ENCODE results near the gene PIK3R5. TPM values are rescaled to one million over a fixed set of nuclear protein-coding genes. Genes with fewer than 3 reads are reported as not detected.
"Not testable (repeated sequence)": the region's sequence is repeated elsewhere in the genome, so short reads cannot be mapped to it uniquely, and the experiment has no call there.

Gene PIK3R5
- total RNA-seq, 1 donor from 2014 or later: 2.1 TPM

GRCh38 chr17:8856869-8857575 lies 108.5 kb downstream of the PIK3R5 start:
- Histone ChIP-seq H3K27ac (ENCODE audit: low read depth, low read length) (no peak overlapping the region), H3K4me1 (ENCODE audit: control insufficient read depth in 3 of 3, insufficient read depth in 3 of 3, low read length in 3 of 3) (peaks cover 4 to 10% (median 9%) of the 10 kb centered on the region in 3 donors), H3K4me3 (ENCODE audit: low read length in 3 of 3) (no peak overlapping the region), H3K36me3 (ENCODE audit: control insufficient read depth in 3 of 3, insufficient read depth in 3 of 3, low read length in 3 of 3) (no peaks in the 10 kb centered on the region), H3K27me3 (ENCODE audit: control insufficient read depth in 3 of 3, insufficient read depth in 3 of 3, low read length in 3 of 3) (peaks cover 0 to 10% (median 0%) of the 10 kb centered on the region in 3 donors), H3K9ac (ENCODE audit: low read depth in 1 of 3, low read length in 3 of 3) (no peak overlapping the region), H3K9me3 (ENCODE audit: control insufficient read depth in 3 of 3, low read length in 3 of 3) (no peaks in the 10 kb centered on the region)

DNA sequence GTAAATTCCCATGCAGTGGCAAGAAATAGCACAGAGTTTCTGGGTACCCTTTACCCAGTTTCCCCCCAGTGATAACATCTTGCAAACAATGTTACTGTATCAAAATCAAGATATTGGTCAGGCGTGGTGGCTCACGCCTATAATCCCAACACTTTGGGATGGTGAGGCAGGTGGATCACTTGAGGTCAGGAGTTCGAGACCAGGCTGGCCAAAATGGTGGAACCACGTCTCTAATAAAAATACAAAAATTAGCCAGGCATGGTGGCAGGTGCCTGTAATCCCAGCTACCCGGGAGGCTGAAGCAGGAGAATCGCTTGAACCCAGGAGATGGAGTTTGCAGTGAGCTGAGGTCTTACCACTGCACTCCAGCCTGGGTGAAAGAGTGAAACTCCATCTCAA lies 109.3 kb downstream of the PIK3R5 start:
- not testable (repeated sequence) for H3K27me3 ChIP-seq (ENCODE audit: control insufficient read depth in 3 of 3, insufficient read depth in 3 of 3, low read length in 3 of 3); H3K27ac ChIP-seq (ENCODE audit: low read depth, low read length); H3K4me1 ChIP-seq (ENCODE audit: control insufficient read depth in 3 of 3, insufficient read depth in 3 of 3, low read length in 3 of 3); H3K4me3 ChIP-seq (ENCODE audit: low read length in 3 of 3); H3K36me3 ChIP-seq (ENCODE audit: control insufficient read depth in 3 of 3, insufficient read depth in 3 of 3, low read length in 3 of 3); H3K9ac ChIP-seq (ENCODE audit: low read depth in 1 of 3, low read length in 3 of 3); H3K9me3 ChIP-seq (ENCODE audit: control insufficient read depth in 3 of 3, low read length in 3 of 3)

- peaks cover 4 to 10% (median 9%) of the 10 kb centered on the region in 3 donors for H3K4me1 ChIP-seq (ENCODE audit: control insufficient read depth in 3 of 3, insufficient read depth in 3 of 3, low read length in 3 of 3)
- peak overlapping the region in 1 of 3 donors; percentile 7 for H3K4me3 ChIP-seq (ENCODE audit: low read length in 3 of 3)
- no peak overlapping the region for H3K27ac ChIP-seq (ENCODE audit: low read depth, low read length)
- H3K27me3 ChIP-seq (ENCODE audit: control insufficient read depth in 3 of 3, insufficient read depth in 3 of 3, low read length in 3 of 3): peaks cover 0 to 10% (median 0%) of the 10 kb centered on the region in 3 donors
- no peaks in the 10 kb centered on the region for H3K36me3 ChIP-seq (ENCODE audit: control insufficient read depth in 3 of 3, insufficient read depth in 3 of 3, low read length in 3 of 3)
- no peaks in the 10 kb centered on the region for H3K9me3 ChIP-seq (ENCODE audit: control insufficient read depth in 3 of 3, low read length in 3 of 3)
- no peak overlapping the region for H3K9ac ChIP-seq (ENCODE audit: low read depth in 1 of 3, low read length in 3 of 3)
These were observed 109.9 kb downstream of the PIK3R5 start for GRCh38 chr17:8855477-8856204.

DNA sequence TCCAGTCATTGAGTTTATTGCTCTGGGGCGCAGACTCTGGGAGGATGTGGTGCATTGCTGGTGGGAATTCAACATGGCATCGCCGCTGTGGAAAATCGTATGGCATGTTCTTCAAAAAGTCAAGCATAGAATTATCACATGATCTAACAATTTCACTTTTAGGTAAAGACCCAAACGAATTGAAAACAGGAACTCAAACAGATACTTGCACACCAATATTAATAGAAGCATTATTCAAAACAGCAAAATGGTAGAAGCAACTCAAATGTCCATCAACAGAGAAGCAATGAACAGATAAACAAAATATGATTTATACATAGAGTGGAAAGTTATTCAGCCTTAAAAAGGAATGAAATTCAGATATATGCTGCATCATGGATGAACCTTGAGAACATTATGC lies 113.9 kb downstream of the PIK3R5 start:
- Histone ChIP-seq H3K27ac (ENCODE audit: low read depth, low read length) (no peak overlapping the region), H3K9ac (ENCODE audit: low read depth in 1 of 3, low read length in 3 of 3) (no peak overlapping the region), H3K36me3 (ENCODE audit: control insufficient read depth in 3 of 3, insufficient read depth in 3 of 3, low read length in 3 of 3) (no peaks in the 10 kb centered on the region), H3K27me3 (ENCODE audit: control insufficient read depth in 3 of 3, insufficient read depth in 3 of 3, low read length in 3 of 3) (peaks cover 0 to 7% (median 0%) of the 10 kb centered on the region in 3 donors), H3K9me3 (ENCODE audit: control insufficient read depth in 3 of 3, low read length in 3 of 3) (no peaks in the 10 kb centered on the region), H3K4me3 (ENCODE audit: low read length in 3 of 3) (no peak overlapping the region), H3K4me1 (ENCODE audit: control insufficient read depth in 3 of 3, insufficient read depth in 3 of 3, low read length in 3 of 3) (no peaks in the 10 kb centered on the region)

DNA sequence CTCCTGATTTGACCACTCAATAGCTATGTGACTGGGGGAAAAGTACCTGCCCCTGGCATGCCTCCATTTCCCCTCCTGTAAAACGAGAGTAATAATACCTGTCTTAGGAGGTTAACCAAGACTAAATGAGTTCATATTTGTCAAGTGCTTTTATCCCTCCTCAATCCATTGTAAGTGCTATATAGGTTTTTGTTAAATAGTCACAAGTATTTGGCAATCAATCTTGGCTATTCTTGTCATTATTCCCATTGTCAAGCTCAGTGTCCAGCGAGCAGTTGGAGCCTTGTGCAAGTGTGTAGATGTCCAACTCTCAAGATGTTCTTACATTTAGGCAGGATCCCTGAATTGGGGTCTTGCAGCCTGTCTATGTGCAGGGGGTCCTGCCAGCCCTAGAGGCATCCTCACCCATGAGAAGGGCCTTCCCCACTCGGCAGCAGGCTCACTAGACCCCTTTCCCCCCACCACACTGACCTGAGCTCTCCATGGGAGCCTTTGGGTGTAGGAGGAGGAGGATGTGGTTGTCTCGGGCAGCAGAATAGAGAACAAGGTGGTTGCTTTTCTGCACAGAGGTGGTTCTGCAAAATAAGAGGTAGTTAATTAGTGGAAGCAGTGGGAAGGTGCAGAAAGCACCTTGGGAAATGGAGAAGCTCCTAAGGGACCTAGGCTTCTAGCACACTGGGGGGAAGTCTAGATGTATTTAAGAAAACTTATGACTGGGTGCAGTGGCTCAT lies 116.0 kb downstream of the PIK3R5 start:
- H3K36me3 ChIP-seq (ENCODE audit: control insufficient read depth in 3 of 3, insufficient read depth in 3 of 3, low read length in 3 of 3): no peaks in the 10 kb centered on the region
- H3K9ac ChIP-seq (ENCODE audit: low read depth in 1 of 3, low read length in 3 of 3): no peak overlapping the region
- no peak overlapping the region for H3K27ac ChIP-seq (ENCODE audit: low read depth, low read length)
- H3K4me3 ChIP-seq (ENCODE audit: low read length in 3 of 3): no peak overlapping the region
- H3K9me3 ChIP-seq (ENCODE audit: control insufficient read depth in 3 of 3, low read length in 3 of 3): no peaks in the 10 kb centered on the region
- H3K27me3 ChIP-seq (ENCODE audit: control insufficient read depth in 3 of 3, insufficient read depth in 3 of 3, low read length in 3 of 3): no peaks in the 10 kb centered on the region
- H3K4me1 ChIP-seq (ENCODE audit: control insufficient read depth in 3 of 3, insufficient read depth in 3 of 3, low read length in 3 of 3): no peaks in the 10 kb centered on the region

- Histone ChIP-seq H3K4me1 (ENCODE audit: control insufficient read depth in 3 of 3, insufficient read depth in 3 of 3, low read length in 3 of 3) (no peaks in the 10 kb centered on the region), H3K9me3 (ENCODE audit: control insufficient read depth in 3 of 3, low read length in 3 of 3) (peaks cover 0 to 2% (median 0%) of the 10 kb centered on the region in 3 donors), H3K27me3 (ENCODE audit: control insufficient read depth in 3 of 3, insufficient read depth in 3 of 3, low read length in 3 of 3) (no peaks in the 10 kb centered on the region), H3K9ac (ENCODE audit: low read depth in 1 of 3, low read length in 3 of 3) (no peak overlapping the region), H3K27ac (ENCODE audit: low read depth, low read length) (no peak overlapping the region), H3K36me3 (ENCODE audit: control insufficient read depth in 3 of 3, insufficient read depth in 3 of 3, low read length in 3 of 3) (no peaks in the 10 kb centered on the region), H3K4me3 (ENCODE audit: low read length in 3 of 3) (no peak overlapping the region)
These were observed 117.6 kb downstream of the PIK3R5 start for GRCh38 chr17:8847891-8848290.

DNA sequence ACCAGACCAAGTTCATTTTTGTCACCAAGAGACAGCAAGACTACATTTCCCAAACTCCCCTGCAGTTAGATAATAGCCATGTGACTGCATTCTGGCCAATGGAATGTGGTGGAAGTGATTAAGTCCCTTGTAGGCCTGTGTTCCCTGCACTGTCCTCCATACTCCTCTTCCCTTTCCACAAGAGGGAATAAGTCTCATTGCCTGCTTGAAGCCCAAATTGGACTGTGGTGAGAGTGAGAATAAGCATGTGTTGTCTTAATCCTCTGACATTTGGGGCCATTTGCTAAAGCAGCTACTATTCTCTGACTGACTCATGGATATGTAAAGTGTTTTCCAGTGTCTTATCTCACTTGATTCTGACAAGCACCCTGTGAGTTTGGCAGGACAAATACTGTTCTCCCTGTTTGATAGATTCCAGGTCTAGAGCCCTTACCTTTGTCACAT lies 118.7 kb downstream of the PIK3R5 start:
- H3K9me3 ChIP-seq (ENCODE audit: control insufficient read depth in 3 of 3, low read length in 3 of 3): peaks cover 0 to 2% (median 0%) of the 10 kb centered on the region in 3 donors
- H3K9ac ChIP-seq (ENCODE audit: low read depth in 1 of 3, low read length in 3 of 3): no peak overlapping the region
- no peaks in the 10 kb centered on the region for H3K27me3 ChIP-seq (ENCODE audit: control insufficient read depth in 3 of 3, insufficient read depth in 3 of 3, low read length in 3 of 3)
- H3K4me3 ChIP-seq (ENCODE audit: low read length in 3 of 3): no peak overlapping the region
- H3K27ac ChIP-seq (ENCODE audit: low read depth, low read length): no peak overlapping the region
- H3K4me1 ChIP-seq (ENCODE audit: control insufficient read depth in 3 of 3, insufficient read depth in 3 of 3, low read length in 3 of 3): no peaks in the 10 kb centered on the region
- no peaks in the 10 kb centered on the region for H3K36me3 ChIP-seq (ENCODE audit: control insufficient read depth in 3 of 3, insufficient read depth in 3 of 3, low read length in 3 of 3)

DNA sequence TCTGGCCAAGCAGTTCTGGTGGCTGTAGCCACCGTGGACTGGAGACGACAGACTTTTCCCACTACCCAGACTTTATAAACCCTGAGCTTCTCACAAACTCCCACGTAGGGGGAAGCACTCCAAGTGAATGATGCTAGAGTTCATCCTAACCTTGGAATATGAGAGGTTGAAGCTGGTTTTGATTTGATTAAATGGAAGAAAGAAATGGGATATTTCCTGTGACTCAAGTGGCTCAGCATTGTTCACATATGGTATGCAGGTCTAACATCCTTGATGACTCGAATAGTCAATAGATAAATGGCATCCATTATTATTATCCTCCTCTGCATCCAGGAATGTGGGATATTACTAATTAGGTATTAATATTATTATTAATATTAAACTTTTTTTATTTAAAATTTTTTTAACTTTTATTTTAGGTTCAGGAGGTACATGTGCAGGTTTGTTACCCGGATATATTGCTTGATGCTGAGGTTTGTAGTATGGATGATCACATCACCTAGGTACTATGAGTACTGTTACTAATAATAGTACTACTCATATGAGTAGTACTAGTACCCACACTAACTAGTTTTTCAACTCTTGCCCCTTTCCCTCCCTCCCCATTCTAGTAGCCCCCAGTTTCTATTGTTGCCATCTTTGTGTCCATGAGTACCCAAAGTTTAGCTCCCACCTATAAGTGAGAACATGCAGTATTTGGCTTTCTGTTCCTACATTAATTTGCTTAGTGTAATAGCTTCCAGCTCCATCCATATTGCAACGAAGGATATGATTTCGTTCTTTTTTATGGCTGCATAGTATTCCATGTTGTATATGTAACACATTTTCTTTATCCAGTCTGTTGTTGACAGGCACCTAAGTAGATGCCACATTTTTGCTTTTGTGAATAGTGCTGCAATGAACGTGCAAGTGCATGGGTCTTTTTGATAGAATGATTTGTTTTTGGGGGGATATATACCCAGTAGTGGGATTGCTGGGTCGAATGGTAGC lies 121.0 kb downstream of the PIK3R5 start:
- Histone ChIP-seq H3K27me3 (ENCODE audit: control insufficient read depth in 3 of 3, insufficient read depth in 3 of 3, low read length in 3 of 3) (no peaks in the 10 kb centered on the region), H3K27ac (ENCODE audit: low read depth, low read length) (no peak overlapping the region), H3K4me1 (ENCODE audit: control insufficient read depth in 3 of 3, insufficient read depth in 3 of 3, low read length in 3 of 3) (no peaks in the 10 kb centered on the region), H3K9ac (ENCODE audit: low read depth in 1 of 3, low read length in 3 of 3) (no peak overlapping the region), H3K36me3 (ENCODE audit: control insufficient read depth in 3 of 3, insufficient read depth in 3 of 3, low read length in 3 of 3) (no peaks in the 10 kb centered on the region), H3K9me3 (ENCODE audit: control insufficient read depth in 3 of 3, low read length in 3 of 3) (peaks cover 0 to 2% (median 0%) of the 10 kb centered on the region in 3 donors), H3K4me3 (ENCODE audit: low read length in 3 of 3) (no peak overlapping the region)

DNA sequence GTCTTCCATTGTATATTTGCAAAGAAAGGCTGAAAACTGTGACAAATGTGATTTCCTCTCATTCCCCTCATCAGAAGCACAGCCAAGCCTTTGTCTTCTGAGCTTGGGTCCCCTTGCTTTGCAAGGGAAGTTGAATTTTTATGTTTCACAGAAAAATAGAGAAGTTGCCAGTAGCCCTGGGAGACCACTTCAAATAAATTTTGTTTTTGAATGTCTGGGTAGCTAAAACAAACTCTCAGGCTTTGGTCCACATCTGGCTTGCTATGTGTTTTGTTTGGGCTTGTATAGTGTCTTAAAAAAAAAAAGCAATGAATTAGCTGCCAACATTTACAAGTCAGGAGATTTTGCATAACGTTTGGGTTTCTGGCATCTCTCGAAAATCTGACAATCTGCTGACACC lies 122.2 kb downstream of the PIK3R5 start:
- Histone ChIP-seq H3K27ac (ENCODE audit: low read depth, low read length) (no peak overlapping the region), H3K27me3 (ENCODE audit: control insufficient read depth in 3 of 3, insufficient read depth in 3 of 3, low read length in 3 of 3) (peaks cover 0 to 4% (median 0%) of the 10 kb centered on the region in 3 donors), H3K4me1 (ENCODE audit: control insufficient read depth in 3 of 3, insufficient read depth in 3 of 3, low read length in 3 of 3) (no peaks in the 10 kb centered on the region), H3K4me3 (ENCODE audit: low read length in 3 of 3) (no peak overlapping the region), H3K9ac (ENCODE audit: low read depth in 1 of 3, low read length in 3 of 3) (no peak overlapping the region), H3K36me3 (ENCODE audit: control insufficient read depth in 3 of 3, insufficient read depth in 3 of 3, low read length in 3 of 3) (no peaks in the 10 kb centered on the region), H3K9me3 (ENCODE audit: control insufficient read depth in 3 of 3, low read length in 3 of 3) (peaks cover 0 to 2% (median 0%) of the 10 kb centered on the region in 3 donors)

All from skeletal muscle tissue (tissue), 4 donors.